Activated B cell treated with CpG ODN at 0.5 μM for 24 hours (primary cell): Measurements from ENCODE around the gene GALNTL6. TPM values are rescaled to one million over a fixed set of nuclear protein-coding genes. Genes with fewer than 3 reads are reported as not detected.

ENCODE experiments used
- ATAC-seq: fragments of 200-7000 bp; cut with Tn5 transposase; one replicate; pipeline ENCODE4 v1.10.0; 2021; ENCODE audit warnings: low read depth, mild to moderate bottlenecking, moderate library complexity
- CTCF ChIA-PET: fragments of 350-600 bp; sonication (Branson Sonifier 250); formaldehyde crosslinking; loops from one replicate; lab custom pipeline; 2021; ENCODE audit warnings: antibody characterized with exemption; lab: Charles Lee
- POLR2A ChIA-PET: fragments of 350-600 bp; sonication (Branson Sonifier 250); formaldehyde crosslinking; loops from one replicate; lab custom pipeline; 2021; ENCODE audit warnings: antibody characterized with exemption; lab: Charles Lee
- DNase-seq: peaks from one replicate; pipeline ENCODE4 v3.0.0; 2022
- H3K27ac Mint-ChIP-seq: one replicate; pipeline ENCODE4 v1.8.0; 2020; ENCODE audit warnings: mixed read lengths
- H3K27me3 Mint-ChIP-seq: one replicate; pipeline ENCODE4 v1.8.0; 2021; ENCODE audit warnings: mixed read lengths
- H3K36me3 Mint-ChIP-seq: one replicate; pipeline ENCODE4 v1.8.0; 2021; ENCODE audit warnings: low read depth, mixed read lengths
- H3K4me1 Mint-ChIP-seq: one replicate; pipeline ENCODE4 v1.8.0; 2021; ENCODE audit warnings: mixed read lengths
- H3K4me3 Mint-ChIP-seq: one replicate; pipeline ENCODE4 v1.8.0; 2020; ENCODE audit warnings: mild to moderate bottlenecking, mixed read lengths
- H3K9me3 Mint-ChIP-seq: one replicate; pipeline ENCODE4 v1.8.0; 2020; ENCODE audit warnings: mixed read lengths
- CTCF ChIP-seq: fragments of 200-600 bp; IDR thresholded peaks from one replicate; pipeline ENCODE4 v1.8.0; 2022; ENCODE audit warnings: antibody characterized with exemption, mild to moderate bottlenecking
- intact Hi-C: fragments of 100-400 bp; cut with micrococcal nuclease; formaldehyde crosslinking; loops from one replicate; pipeline ENCODE4 v1.15.1; 2024
- total RNA-seq: library from RNA; stranded (reverse); gene quantifications from 2 replicates; pipeline ENCODE4 v1.2.3, GENCODE V29; 2022

Gene GALNTL6
- total RNA-seq, 1 donor from 2014 or later, result 0.20 TPM

- Mint-ChIP-seq H3K36me3 (no peaks in the 10 kb centered on the region), H3K27me3 (peaks cover 26% of the 10 kb centered on the region), H3K4me1 (peaks cover 31% of the 10 kb centered on the region), H3K27ac (no peak overlapping the region), H3K4me3 (peak overlapping the region; percentile 25), H3K9me3 (no peaks in the 10 kb centered on the region)
- POLR2A ChIA-PET, result no interaction called here
- no peak for TF ChIP-seq CTCF
- no peak for DNase-seq
- intact Hi-C loops, result loop anchor here (5.0 kb wide), 1 partner anchor 187 kb away; no protein-coding TSS in a partner anchor
- CTCF ChIA-PET, result no interaction called here
- no peak for ATAC-seq
Measured at GRCh38 chr4:171814545-171814944, 1.3 kb downstream of the GALNTL6 start.

- H3K27me3 Mint-ChIP-seq, result peaks cover 20% of the 10 kb centered on the region
- no peak for DNase-seq
- H3K4me3 Mint-ChIP-seq, result no peak overlapping the region
- no peak for ATAC-seq
- ChIA-PET CTCF (no interaction called here), POLR2A (no interaction called here)
- no peaks in the 10 kb centered on the region for H3K36me3 Mint-ChIP-seq
- intact Hi-C loops, result no loop called here
- peaks cover 31% of the 10 kb centered on the region for H3K4me1 Mint-ChIP-seq
- no peak for TF ChIP-seq CTCF
- no peak overlapping the region for H3K27ac Mint-ChIP-seq
- H3K9me3 Mint-ChIP-seq, result no peaks in the 10 kb centered on the region
Measured at GRCh38 chr4:171817026-171817425, 3.8 kb downstream of the GALNTL6 start.

GRCh38 chr4:171834640-171835039, 21.4 kb downstream of the GALNTL6 start:
- Mint-ChIP-seq H3K27ac (no peak overlapping the region), H3K4me1 (no peaks in the 10 kb centered on the region), H3K27me3 (peaks cover 3% of the 10 kb centered on the region), H3K4me3 (no peak overlapping the region), H3K9me3 (peaks cover 2% of the 10 kb centered on the region), H3K36me3 (no peaks in the 10 kb centered on the region)
- POLR2A ChIA-PET, result no interaction called here
- no peak for ATAC-seq
- no peak for DNase-seq
- CTCF ChIA-PET, result no interaction called here
- no peak for TF ChIP-seq CTCF
- intact Hi-C loops, result no loop called here

- Mint-ChIP-seq H3K36me3 (no peaks in the 10 kb centered on the region), H3K9me3 (no peaks in the 10 kb centered on the region), H3K4me1 (no peaks in the 10 kb centered on the region), H3K4me3 (no peak overlapping the region), H3K27ac (no peak overlapping the region), H3K27me3 (no peaks in the 10 kb centered on the region)
- ATAC-seq, result no peak
- intact Hi-C loops, result loop anchor here (10.0 kb wide), 1 partner anchor 361 kb away; no protein-coding TSS in a partner anchor
- no peak for TF ChIP-seq CTCF
- CTCF ChIA-PET, result no interaction called here
- DNase-seq, result no peak
- POLR2A ChIA-PET, result no interaction called here
Measured at GRCh38 chr4:171843456-171843855, 30.3 kb downstream of the GALNTL6 start.

GRCh38 chr4:171846232-171846631, 33.0 kb downstream of the GALNTL6 start:
- H3K4me1 Mint-ChIP-seq, result no peaks in the 10 kb centered on the region
- H3K4me3 Mint-ChIP-seq, result no peak overlapping the region
- no peaks in the 10 kb centered on the region for H3K9me3 Mint-ChIP-seq
- intact Hi-C loops, result loop anchor here (5.0 to 10.0 kb wide), 2 partner anchors 359 to 986 kb away; no protein-coding TSS in a partner anchor
- no peaks in the 10 kb centered on the region for H3K36me3 Mint-ChIP-seq
- POLR2A ChIA-PET, result no interaction called here
- no peak overlapping the region for H3K27ac Mint-ChIP-seq
- CTCF ChIA-PET, result no interaction called here
- no peak for DNase-seq
- no peak for TF ChIP-seq CTCF
- ATAC-seq, result no peak
- no peaks in the 10 kb centered on the region for H3K27me3 Mint-ChIP-seq
